Thyroid gland (tissue), 4 donors: ENCODE measurements around the gene ELAVL1.

Experiments used
- POLR2A ChIP-seq, 2 donors: fragments of 450-650 bp; IDR thresholded peaks; one replicate each; pipeline ENCODE4 v1.6.1; 2017; ENCODE audit warnings: antibody characterized with exemption in 2 of 2, mild to moderate bottlenecking in 2 of 2, moderate library complexity in 1 of 2
- TF ChIP-seq, protein P1 (sequence below), 6 experiments: fragments of 200-600 bp in 3 of 6; fragments of 450-650 bp in 3 of 6; sonication (generic) in 3 of 6; IDR thresholded peaks; one replicate each; pipeline ENCODE4 v1.5.1; 2016 to 2019; ENCODE audit warnings: antibody characterized with exemption in 6 of 6, mild to moderate bottlenecking in 2 of 6, inconsistent platforms in 1 of 6, moderate library complexity in 1 of 6

DNA sequence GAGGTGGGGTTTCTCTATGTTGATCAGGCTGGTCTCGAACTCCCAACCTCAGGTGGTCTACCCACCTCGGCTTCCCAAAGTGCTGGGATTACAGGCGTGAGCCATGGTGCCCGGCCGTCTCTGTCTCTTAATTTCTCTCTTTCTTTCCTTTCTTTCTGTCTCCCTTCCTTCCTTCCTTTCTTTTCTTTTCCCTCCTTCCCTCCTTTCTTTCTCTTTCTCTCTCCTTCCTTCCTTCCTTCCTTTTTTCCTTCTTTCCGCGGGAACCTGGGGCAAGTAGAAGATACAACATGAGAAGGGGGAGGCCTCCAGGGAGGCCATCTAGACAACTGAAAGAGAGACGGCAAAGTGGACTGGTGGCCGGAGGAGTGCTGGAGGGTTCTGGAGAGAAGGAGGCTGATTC lies 15.2 kb upstream of the ELAVL1 start:
- TF ChIP-seq, protein P1, sequence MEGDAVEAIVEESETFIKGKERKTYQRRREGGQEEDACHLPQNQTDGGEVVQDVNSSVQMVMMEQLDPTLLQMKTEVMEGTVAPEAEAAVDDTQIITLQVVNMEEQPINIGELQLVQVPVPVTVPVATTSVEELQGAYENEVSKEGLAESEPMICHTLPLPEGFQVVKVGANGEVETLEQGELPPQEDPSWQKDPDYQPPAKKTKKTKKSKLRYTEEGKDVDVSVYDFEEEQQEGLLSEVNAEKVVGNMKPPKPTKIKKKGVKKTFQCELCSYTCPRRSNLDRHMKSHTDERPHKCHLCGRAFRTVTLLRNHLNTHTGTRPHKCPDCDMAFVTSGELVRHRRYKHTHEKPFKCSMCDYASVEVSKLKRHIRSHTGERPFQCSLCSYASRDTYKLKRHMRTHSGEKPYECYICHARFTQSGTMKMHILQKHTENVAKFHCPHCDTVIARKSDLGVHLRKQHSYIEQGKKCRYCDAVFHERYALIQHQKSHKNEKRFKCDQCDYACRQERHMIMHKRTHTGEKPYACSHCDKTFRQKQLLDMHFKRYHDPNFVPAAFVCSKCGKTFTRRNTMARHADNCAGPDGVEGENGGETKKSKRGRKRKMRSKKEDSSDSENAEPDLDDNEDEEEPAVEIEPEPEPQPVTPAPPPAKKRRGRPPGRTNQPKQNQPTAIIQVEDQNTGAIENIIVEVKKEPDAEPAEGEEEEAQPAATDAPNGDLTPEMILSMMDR (IDR thresholded peaks at IDR 0.05) = no peak
- TF ChIP-seq POLR2A (IDR thresholded peaks at IDR 0.05) = no peak
